Putamen (tissue), 1 donor: ENCODE measurements around the gene ARF4.

ENCODE experiments used
- DNase-seq: peaks from one replicate; pipeline ENCODE4 v3.0.0-alpha.2; 2016; ENCODE audit warnings: low spot score

Gene ARF4

GRCh38 chr3:57577801-57578200, 19.3 kb downstream of the ARF4 start:
- DNase-seq = no peak

- no peak for DNase-seq
Measured at GRCh38 chr3:57575966-57576626, 21.0 kb downstream of the ARF4 start.

- DNase-seq = no peak
Measured at GRCh38 chr3:57572096-57572495, 25.0 kb downstream of the ARF4 start.

GRCh38 chr3:57570878-57571277, 26.3 kb downstream of the ARF4 start:
- DNase-seq = no peak

- DNase-seq = no peak
Measured at GRCh38 chr3:57569859-57570450, 27.2 kb downstream of the ARF4 start.

- DNase-seq = no peak
Measured at GRCh38 chr3:57559526-57559925, 37.6 kb downstream of the ARF4 start.

GRCh38 chr3:57557085-57557537, 40.0 kb downstream of the ARF4 start:
- no peak for DNase-seq

- DNase-seq = peak; percentile 23
Measured at GRCh38 chr3:57556459-57557084, 40.6 kb downstream of the ARF4 start.

- peak; percentile 90 for DNase-seq
Measured at GRCh38 chr3:57555738-57556458, 41.2 kb downstream of the ARF4 start, which contains the start of gene PDE12. Gene PDE12, plus strand, starts transcription at chr3:57556274. Its CDS starts 106 bp downstream, at chr3:57556380.

GRCh38 chr3:57555306-57555705, 41.8 kb downstream of the ARF4 start:
- DNase-seq = no peak

- DNase-seq = no peak
Measured at GRCh38 chr3:57546616-57547015, 50.5 kb downstream of the ARF4 start.

GRCh38 chr3:57545636-57546268, 51.4 kb downstream of the ARF4 start:
- peak; percentile 36 for DNase-seq

GRCh38 chr3:57544181-57545125, 52.7 kb downstream of the ARF4 start, which contains the start of gene DNAH12:
Gene DNAH12, minus strand, starts transcription at chr3:57544344. Its CDS starts 1,474 bp downstream, at chr3:57542870.
- DNase-seq = no peak

- no peak for DNase-seq
Measured at GRCh38 chr3:57538465-57538864, 58.7 kb downstream of the ARF4 start.

GRCh38 chr3:57530071-57530608, 67.0 kb downstream of the ARF4 start:
- DNase-seq = no peak
